Activated CD8-positive, alpha-beta memory T cell treated with anti-CD3 and anti-CD28 coated beads, Interleukin-2, amount 50 U/mL, for 4 hours (primary cell): Measurements from ENCODE around the gene TTF2.
"Not testable (repeated sequence)": the region's sequence is repeated elsewhere in the genome, so short reads cannot be mapped to it uniquely, and the experiment has no call there.

ENCODE experiments used
- DNase-seq: peaks from one replicate; pipeline ENCODE4 v3.0.0-alpha.2; 2020

TTF2 gene

DNA sequence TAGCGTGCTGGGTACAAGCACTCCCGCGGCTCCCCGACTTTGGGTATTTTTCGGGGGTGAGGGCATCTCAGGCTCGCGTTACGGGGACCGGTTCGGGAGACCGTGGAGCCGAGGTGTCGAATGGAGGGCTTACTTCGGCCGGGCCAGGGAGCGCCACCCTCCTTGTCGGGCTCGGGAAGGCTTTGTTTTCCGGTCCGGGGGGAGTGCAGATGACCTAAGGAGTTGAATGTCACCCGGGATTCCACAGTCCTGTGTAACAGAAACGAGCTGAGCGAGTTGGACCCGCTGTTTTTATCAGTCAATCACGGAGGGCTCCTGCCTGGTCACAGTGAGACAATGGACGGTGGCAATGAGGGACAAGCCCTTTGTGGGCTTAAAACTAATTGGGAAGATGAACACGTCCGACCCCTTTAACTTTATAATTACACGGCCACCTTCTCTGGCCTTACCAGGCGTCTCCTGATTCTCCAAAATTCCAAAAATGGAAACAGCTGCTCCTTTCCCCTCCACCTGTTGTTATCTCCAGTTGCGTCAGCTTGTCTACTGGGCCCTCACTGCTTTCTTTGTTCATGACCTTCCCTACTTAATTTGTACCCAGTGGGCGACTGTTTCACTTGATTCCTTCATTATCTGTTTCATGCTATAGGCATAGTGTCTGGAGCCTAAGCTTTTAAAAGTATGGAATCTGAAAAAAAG is 62.4 kb downstream of the TTF2 start:
- DNase-seq, result no peak

DNA sequence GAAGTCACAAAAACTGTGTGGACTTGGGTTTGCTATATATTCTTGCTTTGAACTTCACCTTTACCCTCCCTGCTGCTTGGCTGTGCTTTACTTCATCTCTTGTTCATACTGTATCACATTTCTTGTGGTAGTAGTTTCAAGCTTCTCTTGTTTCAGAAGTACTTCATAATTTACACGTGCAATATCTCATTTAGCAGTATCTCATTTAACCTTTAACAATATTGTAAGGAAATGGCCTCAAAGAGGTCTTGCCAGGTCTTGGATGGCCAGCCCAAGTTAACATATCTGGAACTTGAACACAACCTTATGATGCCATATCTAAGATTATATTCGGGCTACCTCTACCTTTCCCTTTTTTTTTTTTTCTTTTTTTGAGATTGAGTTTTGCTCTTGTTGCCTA is 63.1 kb downstream of the TTF2 start:
- DNase-seq, result no peak

DNA sequence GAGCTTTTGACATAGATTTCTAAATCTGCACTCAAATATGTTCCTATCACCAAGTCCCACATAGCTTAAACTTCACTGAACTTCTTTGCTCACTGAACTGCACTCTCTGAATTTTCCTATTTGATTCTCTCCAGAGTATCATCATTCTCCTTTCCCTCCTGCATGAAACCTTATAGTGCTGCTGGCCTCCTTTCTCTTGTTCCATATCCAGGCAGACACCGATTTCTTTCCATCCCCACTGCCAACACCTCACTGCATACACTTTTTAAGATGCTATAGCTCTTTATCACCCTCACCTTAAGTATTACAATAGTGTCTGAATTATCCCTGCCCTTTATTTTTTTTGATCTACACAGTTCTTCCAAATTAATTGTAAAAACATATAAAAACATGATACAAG is 64.5 kb downstream of the TTF2 start:
- no peak for DNase-seq

DNA sequence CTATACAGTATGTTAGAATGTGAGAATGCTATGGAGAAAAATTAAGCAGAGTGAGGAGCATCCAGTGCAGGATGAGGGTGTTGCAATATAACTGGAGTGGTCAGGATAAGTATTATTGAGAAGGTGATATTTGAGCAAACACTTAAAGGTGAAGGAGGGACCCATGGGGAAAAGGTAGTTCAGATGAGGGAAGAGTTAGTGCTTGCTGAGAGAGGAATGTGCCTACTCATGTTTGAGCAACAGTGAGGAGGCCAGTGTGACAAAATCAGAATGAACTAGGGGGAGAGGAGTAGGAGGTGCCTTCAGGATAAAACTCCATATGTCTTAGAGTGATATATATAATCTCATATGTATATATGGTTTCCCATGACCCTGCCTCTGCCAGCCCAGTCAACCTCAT is 67.7 kb downstream of the TTF2 start:
- DNase-seq, result no peak

DNA sequence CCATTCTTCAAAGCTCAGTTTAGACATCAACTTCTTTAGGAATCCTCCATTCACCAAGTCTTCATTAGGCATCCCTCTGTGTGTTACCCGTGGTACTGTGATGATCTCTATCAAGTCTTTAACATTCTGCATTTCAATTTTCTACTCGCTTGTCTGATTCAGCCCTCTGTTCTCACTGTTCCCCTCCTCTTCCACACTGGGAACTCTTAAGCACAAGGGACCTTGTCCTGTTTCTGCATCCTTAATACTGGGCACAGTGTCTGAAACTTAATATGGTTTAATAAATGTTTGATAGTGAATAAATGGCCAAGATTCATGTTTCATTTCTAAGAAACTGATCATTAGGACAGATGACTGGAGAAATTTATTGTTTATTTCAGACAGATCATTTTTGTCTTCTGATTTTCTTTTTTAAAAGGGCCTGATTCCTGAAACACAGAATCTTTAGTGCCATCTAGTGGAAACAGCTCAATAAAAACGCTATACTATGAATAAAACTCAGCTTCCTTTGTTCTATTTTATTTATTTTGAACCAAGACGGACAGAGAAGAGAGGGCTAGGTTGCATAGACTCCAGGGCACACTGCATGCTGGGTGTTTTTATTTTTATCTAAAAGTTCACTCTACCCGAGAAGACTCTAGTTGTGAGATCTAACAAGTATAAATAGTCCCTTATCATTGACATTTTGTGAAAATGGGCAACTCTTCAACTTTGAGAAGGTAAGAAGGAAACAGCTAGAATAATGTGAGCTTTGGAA is 68.4 kb downstream of the TTF2 start:
- no peak for DNase-seq

DNA sequence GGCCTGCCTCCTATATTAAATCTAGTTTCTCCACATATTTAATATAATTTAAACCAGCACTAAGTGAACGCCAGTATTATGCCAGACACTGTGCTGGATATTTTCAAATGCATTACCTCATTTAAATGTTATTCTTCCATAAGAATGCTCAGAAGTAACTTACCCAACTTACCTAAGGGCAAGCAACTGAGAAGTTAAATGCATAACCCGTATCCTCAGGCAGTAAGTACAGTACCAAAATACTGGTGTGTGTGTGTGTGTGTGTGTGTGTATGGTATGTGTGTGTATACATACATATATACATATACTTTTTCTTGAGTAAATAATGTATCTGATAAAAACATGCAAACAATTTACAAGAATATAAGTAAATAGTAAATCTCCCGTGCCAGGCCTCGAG is 70.4 kb downstream of the TTF2 start:
- DNase-seq, result no peak

DNA sequence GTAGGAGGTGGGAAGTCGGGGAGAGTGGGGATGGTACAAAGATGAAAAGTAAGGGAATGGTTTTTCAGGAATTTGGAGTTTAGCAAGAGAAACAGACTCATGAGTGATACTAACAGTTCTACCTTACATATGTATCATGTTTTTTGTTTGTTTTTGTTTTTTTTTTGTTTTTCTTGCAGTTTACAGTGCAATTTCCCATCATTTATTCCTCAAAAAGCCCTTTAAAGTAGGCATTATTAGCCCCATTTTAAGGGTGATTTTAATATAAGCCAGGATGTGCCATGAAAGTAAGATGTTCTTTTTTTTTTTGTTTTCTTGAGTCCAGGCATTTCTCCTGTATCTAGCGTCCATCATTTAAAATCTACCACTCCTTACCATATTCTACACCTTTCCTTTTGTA is 75.2 kb downstream of the TTF2 start:
- no peak for DNase-seq

DNA sequence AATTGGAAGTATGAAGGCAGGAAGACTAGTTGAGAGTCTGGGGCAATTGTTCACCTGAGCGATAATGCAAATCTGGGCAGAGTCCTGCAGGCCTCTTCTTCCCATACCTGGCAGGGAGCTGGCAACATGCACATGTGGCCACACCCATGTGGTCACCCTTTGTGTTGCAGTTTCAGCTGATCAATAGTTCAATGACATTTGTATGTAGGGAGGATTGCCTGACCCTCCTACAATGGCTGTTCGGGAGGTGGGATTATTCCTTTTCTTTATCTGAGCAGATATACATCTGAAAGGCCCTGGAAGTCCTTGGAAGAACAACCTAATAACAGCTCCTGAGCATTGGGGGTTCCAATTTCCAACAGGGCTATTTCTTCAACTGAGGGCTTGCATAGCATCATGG is 76.6 kb downstream of the TTF2 start:
- no peak for DNase-seq

DNA sequence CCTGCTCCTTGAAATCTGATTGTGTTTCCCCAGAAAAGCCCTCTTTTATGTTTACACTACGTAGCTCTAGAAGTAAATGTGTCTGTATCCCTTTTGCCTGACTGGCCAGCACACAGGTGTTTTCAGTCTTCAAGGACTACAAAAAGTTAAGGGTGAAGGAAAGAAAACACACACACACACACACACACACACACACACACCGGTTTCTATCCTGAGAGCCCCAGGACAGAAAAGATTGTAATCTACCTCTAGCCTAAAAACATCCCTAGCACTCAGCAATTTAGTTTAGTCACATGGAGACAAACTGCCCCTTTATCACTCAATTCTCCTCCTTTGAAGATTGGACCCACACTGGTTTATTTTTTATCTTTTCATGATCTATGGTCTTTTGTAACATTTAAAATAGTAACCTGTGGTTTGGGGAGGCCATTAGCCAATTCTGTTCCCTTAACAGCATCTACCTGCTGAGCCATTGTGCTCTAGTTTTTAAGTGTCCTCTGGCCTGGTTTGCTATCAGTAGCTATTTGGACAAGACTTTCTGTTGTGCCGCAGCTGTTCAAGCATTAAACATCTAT is 77.2 kb downstream of the TTF2 start:
- DNase-seq, result no peak

DNA sequence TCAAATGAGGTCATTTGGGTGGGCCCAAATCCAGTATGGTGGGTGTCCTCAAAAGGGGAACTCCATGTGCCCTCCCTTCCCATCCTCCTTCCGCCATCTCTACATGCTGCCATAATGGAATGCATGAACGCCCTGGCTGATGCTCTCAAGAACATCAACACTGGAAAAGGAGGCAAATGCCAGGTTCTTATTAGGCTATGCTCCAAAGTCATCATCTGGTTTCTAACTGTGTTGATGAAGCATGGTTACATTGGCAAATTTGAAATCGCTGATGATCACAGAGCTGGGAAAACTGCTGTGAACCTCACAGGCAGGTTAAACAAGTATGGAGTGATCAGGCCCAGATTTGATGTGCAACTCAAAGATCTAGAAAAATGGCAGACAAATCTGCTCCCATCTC is 78.0 kb downstream of the TTF2 start:
- DNase-seq, result no peak

DNA sequence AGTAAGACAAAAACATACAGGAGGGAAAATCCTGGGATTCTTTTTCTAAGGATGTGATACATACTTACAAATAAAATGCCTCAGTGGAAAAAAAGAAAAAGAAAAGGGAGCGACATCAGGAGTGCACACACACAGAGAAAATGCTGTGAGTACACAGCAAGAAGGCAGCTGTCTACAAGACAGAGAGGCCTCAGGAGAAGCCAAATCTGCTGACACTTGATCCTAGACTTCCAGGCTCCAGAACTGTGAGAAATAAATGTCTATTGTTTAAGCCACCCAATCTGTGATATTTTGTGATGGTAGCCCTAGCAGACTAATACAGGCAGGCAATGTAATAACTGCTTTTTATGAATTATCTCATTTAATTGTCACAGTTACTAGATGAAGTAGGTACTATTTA is 78.4 kb downstream of the TTF2 start:
- no peak for DNase-seq

DNA sequence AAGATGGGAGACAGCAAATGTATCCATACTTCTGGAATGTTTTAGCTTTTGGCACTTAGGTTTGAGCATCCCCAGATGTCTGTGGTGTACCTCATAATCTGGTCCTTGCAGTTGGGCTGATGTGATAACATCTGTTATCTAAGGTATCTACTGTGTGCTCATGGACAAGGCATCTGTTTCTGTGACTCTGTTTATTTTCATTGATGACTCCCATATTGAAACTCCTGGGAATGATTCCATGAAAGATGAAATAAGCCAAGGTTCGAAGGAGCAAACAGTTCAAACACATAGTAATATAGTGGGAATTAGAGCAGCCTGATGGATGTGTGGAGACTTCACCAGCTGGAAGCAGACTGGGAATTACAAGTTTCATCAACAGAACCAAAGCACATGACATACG is 82.1 kb downstream of the TTF2 start:
- DNase-seq, result no peak

DNA sequence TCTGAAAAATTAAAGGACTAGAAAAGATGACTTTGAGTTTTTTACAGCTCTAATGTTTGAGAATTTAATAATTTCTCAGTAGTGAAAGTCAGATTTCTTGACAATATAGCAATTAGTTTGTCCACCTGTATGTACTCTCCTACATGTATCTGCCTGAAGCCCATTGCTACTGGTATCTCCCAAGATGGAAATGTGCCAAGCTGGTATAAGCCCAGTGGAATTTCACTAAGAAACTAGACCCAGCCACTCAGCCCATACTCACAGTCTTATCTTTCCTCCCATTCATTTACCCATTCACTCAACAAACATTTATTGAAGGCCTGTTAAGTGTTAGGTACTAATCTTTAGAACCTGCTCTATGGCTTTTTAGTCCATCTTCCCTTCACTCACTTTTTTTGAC is 83.0 kb downstream of the TTF2 start:
- DNase-seq, result no peak

DNA sequence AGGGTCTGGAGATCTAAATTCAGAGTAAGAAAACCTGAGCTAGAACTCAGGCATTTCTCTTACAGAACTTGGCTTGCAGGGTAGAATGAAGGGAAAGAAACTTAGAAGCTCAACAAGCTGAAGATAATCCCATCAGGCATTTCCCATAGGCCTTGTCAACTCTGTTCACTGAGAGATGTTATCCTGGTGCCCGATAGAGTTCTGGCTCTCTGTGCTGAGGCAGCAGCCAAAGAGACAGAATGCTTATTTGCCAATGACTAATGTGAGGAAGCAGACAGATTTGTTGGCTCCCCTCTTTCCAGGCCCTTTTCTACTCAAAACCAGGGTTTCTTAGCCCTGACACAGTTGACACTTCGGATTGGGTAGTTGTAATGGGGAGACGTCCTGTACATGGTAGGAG is 83.7 kb downstream of the TTF2 start:
- DNase-seq, result no peak

DNA sequence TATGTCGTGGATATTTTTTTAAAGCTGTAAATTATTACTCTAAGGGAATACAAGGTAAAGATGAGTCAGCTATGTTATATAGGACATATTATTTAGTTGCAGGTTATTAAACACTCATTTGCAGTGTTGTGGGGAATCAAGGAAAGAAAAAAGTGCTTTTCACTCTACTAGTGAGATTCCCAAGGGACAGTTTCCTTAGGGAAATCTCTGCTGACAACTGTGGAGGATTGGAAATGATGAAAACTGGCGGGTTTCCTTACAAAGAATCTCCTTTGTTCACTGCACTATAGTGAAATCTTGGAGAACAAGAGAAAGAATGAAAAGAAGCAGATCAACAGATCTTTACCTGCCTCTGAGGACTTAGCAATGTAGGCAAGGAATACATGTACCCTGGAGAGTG is 85.9 kb downstream of the TTF2 start:
- no peak for DNase-seq

DNA sequence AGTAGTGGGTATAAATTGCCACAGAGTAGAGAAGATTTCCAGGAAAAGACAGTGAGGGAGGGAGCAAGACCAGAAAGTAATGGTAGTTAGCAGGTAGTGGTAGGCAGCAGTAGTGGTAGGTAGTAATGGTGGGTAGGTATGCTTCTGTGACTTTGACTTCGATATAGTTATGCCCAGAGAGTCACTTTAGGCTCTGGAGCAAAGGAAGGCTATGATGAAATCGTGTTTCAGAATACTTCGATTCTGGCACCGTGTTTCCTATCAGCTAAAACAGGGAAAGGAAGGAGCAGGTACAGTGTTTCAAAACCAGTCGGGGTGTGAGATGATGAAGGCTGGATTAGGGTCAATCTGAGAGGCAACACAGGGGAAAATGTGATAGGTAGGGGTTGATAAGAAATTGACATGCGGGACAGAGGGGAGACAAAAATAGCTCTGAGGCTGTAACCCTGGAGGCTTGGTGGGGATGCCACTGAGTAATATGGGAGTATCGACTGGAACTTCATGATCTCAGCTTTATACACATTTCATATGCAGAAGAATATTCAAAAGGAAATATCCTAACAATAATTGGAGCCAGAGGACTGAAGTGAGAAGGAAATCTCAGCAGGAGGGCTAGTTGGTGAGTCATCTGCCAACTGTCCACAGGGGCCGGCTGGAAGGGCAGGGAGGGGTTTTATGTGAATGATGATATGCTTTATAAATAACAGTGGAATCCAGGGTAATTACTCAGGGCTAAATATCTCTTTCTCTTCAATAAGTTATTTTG is 86.6 kb downstream of the TTF2 start:
- DNase-seq, result no peak

DNA sequence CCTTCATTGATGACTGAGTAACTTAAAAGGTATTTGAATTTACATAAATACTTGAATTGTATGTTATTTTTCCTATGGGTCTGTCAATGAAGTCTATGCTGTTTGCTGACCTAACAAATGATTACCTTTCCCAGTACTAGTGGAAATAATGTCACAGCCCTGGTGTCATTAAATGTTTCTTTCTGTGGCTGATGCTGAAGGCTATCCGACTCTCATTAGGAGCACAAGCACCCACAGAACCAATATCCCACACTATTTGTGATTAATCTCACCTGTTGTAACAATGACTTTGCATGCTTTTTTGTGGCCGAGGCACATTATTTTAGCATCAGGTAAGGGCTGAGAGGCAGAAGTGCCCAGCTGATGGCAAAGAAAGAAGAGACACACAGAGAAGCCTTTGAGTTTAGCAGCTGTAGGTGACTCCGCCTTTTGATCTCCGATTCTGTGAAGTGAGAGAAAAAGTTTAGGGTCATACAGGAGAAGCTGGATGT is 87.3 kb downstream of the TTF2 start:
- no peak for DNase-seq

DNA sequence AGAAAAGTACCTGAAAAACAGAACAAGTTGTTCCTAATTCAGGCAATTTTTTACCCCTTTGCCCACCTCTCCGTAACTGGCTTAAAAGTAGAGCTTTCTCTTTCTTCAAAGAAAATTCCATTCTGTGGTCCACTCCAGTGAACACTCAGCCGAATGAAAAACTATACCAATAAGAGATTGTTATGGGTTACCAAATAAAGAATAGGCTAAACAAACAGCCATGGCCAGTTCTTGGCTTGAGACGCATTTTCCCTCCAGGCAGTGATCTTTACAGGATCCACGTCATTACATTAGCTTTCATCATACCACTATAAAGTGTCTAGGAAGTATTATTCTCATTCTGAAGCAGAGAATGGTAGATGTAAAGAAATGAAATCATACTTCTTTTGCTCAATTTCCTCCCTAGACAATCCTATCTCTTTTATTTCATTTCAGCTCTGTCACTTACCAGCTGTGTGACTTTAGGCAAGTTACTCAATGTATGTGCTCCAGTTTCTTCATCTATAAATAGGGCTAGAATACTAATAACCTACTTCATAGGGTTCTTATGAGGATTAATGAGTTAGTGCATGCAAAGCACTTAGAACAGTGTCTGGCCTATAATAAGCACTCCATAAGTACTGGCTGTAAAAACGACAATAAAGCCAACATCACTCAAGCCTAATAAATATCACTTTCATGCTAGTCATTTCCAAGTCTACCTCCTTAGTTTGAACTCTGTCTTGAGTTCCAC is 87.9 kb downstream of the TTF2 start:
- DNase-seq, result no peak

DNA sequence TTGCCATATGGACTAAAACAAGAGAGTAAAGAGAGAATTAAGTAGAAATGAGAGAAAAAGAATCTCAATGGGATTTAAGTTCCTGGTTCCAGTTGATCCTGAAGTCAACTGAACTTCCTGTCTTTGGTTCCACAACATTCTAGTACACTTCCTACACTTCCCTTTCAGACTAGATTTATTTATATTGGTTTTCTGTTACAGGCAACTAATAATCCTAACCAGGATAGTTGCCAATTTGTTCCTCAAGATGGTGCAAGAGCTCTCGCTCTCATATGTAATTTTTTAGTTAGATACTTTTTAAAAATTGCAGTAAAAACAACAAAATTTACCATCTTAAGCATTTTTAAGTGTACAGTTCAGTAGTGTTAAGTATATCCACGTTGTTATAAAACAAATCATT is 90.2 kb downstream of the TTF2 start:
- DNase-seq, result no peak

DNA sequence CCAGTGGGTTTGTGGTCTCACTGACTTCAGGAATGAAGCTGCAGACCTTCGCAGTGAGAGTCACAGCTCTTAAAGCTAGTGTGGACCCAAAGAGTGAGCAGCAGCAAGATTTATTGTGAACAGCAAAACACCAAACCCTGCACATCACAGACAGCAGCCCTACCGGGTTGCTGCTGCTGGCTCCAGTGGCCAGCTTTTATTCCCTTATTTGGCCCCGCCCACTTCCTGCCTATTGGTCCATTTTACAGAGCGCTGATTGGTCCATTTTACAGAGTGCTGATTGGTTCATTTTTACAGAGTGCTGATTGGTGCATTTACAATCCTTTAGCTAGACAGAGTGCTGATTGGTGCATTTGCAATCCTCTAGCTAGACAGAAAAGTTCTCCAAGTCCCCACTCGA is 91.2 kb downstream of the TTF2 start:
- DNase-seq, result not testable (repeated sequence)
